K562 (cell line): ENCODE measurements around the gene S100A6.

Experiments used
- EZH2 ChIP-seq: IDR thresholded peaks from 2 replicates; pipeline ENCODE4 v1.6.1; 2012; ENCODE audit warnings: low read depth, mild to moderate bottlenecking, inconsistent platforms, low read length, borderline replicate concordance
- MXI1 ChIP-seq: IDR thresholded peaks from 2 replicates; pipeline ENCODE4 v1.6.1; 2011; ENCODE audit warnings: low read depth, mild to moderate bottlenecking, improper control_type of control experiment, low read length
- PCBP2 ChIP-seq: fragments of 200-400 bp; formaldehyde crosslinking; IDR thresholded peaks from 2 replicates; pipeline ENCODE4 v1.6.1; 2018; ENCODE audit warnings: low read length, low read depth, mild to moderate bottlenecking, moderate library complexity; ENCODE audit not compliant: poor library complexity, severe bottlenecking
- POLR2A ChIP-seq: fragments of 450-650 bp; conservative IDR thresholded peaks from 2 replicates; pipeline ENCODE4 v1.6.1; 2016
- POLR2AphosphoS5 ChIP-seq: IDR thresholded peaks from 2 replicates; pipeline ENCODE4 v1.6.1; 2011; ENCODE audit warnings: mild to moderate bottlenecking, low read depth, low read length, moderate library complexity; ENCODE audit not compliant: control insufficient read depth, insufficient read depth
- ZC3H4 ChIP-seq: sonication (generic); formaldehyde crosslinking; IDR thresholded peaks from 2 replicates; pipeline ENCODE4 v1.9.0; 2021; ENCODE audit warnings: missing genetic modification reagents, borderline replicate concordance
- ZNF174 ChIP-seq: fragments of 250-450 bp; sonication (Bioruptor Pico); IDR thresholded peaks from 2 replicates; pipeline ENCODE4 v1.4.0; 2020; ENCODE audit warnings: mild to moderate bottlenecking
- ZNF232 ChIP-seq: sonication (generic); formaldehyde crosslinking; IDR thresholded peaks from 2 replicates; pipeline ENCODE4 v1.8.0; 2022; ENCODE audit warnings: mild to moderate bottlenecking, missing genetic modification reagents
- TF ChIP-seq, protein P1 (sequence below), 2 experiments: fragments of 450-650 bp; formaldehyde crosslinking in 1 of 2; IDR thresholded peaks; 2 replicates each; pipeline versions ENCODE4 v1.4.0 to v1.6.1; 2014 to 2020; ENCODE audit warnings: mild to moderate bottlenecking in 2 of 2, borderline replicate concordance in 1 of 2, low read depth in 1 of 2
- TF ChIP-seq, protein P2 (sequence below), 3 experiments: IDR thresholded peaks in 2 of 3; conservative IDR thresholded peaks in 1 of 3; 2 replicates each; pipeline ENCODE4 v1.5.1; 2011 to 2012; ENCODE audit warnings: low read length in 3 of 3, mild to moderate bottlenecking in 3 of 3, control low read depth in 2 of 3, improper control_type of control experiment in 1 of 3, inconsistent platforms in 1 of 3, low read depth in 1 of 3, mixed read lengths in 1 of 3, moderate library complexity in 1 of 3; ENCODE audit not compliant: insufficient read depth in 2 of 3
- TF ChIP-seq, protein P3 (sequence below): fragments of 150-350 bp; conservative IDR thresholded peaks from 2 replicates; pipeline ENCODE4 v1.6.1; 2014; ENCODE audit warnings: low read length
- TF ChIP-seq, protein P4 (sequence below): fragments of 250-450 bp; sonication (Bioruptor Pico); IDR thresholded peaks from 2 replicates; pipeline ENCODE4 v1.8.0; 2022; ENCODE audit warnings: moderate library complexity, mild to moderate bottlenecking, inconsistent platforms
- TF ChIP-seq, protein P5 (sequence below), 3 experiments: fragments of 200-800 bp in 1 of 3; fragments of 250-450 bp in 1 of 3; fragments of 450-650 bp in 1 of 3; sonication (Bioruptor Pico) in 1 of 3; sonication (Bioruptor generic) in 1 of 3; formaldehyde crosslinking in 1 of 3; IDR thresholded peaks; 2 replicates each; pipeline versions ENCODE4 v1.6.1 to v1.8.0; 2016 to 2022; ENCODE audit warnings: mild to moderate bottlenecking in 2 of 3, missing genetic modification characterization in 2 of 3, missing compliant biosample characterization in 1 of 3, moderate library complexity in 1 of 3

DNA sequence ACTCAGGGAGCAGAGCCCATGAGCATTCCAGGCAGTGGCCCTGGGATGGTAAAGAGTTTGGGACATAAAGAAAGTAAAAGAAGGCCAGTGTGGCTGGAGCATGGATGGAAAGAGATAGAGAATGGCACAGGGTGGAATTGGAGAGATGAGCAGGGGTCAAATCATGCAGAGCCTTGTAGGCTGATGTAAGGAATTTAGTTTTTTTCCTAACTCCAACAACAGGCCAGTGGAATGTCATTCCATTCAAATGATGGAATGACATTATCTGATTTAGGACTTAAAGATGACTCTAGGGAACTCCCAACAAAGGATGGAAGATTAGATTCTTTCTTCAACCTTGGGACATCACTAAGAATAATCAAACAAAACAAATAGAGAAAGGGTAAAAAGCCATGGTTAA lies 42.7 kb upstream of the S100A6 start:
- TF ChIP-seq PCBP2: no peak
- TF ChIP-seq, protein P1, sequence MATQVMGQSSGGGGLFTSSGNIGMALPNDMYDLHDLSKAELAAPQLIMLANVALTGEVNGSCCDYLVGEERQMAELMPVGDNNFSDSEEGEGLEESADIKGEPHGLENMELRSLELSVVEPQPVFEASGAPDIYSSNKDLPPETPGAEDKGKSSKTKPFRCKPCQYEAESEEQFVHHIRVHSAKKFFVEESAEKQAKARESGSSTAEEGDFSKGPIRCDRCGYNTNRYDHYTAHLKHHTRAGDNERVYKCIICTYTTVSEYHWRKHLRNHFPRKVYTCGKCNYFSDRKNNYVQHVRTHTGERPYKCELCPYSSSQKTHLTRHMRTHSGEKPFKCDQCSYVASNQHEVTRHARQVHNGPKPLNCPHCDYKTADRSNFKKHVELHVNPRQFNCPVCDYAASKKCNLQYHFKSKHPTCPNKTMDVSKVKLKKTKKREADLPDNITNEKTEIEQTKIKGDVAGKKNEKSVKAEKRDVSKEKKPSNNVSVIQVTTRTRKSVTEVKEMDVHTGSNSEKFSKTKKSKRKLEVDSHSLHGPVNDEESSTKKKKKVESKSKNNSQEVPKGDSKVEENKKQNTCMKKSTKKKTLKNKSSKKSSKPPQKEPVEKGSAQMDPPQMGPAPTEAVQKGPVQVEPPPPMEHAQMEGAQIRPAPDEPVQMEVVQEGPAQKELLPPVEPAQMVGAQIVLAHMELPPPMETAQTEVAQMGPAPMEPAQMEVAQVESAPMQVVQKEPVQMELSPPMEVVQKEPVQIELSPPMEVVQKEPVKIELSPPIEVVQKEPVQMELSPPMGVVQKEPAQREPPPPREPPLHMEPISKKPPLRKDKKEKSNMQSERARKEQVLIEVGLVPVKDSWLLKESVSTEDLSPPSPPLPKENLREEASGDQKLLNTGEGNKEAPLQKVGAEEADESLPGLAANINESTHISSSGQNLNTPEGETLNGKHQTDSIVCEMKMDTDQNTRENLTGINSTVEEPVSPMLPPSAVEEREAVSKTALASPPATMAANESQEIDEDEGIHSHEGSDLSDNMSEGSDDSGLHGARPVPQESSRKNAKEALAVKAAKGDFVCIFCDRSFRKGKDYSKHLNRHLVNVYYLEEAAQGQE (IDR thresholded peaks at IDR 0.05; ENCODE audit: borderline replicate concordance): no peak
- TF ChIP-seq, protein P1 (CRISPR knock-in tag; IDR thresholded peaks at IDR 0.05; ENCODE audit: low read depth): no peak
- no peak for TF ChIP-seq ZNF232
- TF ChIP-seq, protein P2, sequence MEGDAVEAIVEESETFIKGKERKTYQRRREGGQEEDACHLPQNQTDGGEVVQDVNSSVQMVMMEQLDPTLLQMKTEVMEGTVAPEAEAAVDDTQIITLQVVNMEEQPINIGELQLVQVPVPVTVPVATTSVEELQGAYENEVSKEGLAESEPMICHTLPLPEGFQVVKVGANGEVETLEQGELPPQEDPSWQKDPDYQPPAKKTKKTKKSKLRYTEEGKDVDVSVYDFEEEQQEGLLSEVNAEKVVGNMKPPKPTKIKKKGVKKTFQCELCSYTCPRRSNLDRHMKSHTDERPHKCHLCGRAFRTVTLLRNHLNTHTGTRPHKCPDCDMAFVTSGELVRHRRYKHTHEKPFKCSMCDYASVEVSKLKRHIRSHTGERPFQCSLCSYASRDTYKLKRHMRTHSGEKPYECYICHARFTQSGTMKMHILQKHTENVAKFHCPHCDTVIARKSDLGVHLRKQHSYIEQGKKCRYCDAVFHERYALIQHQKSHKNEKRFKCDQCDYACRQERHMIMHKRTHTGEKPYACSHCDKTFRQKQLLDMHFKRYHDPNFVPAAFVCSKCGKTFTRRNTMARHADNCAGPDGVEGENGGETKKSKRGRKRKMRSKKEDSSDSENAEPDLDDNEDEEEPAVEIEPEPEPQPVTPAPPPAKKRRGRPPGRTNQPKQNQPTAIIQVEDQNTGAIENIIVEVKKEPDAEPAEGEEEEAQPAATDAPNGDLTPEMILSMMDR (IDR thresholded peaks at IDR 0.05 in 2 of 3, conservative IDR thresholded peaks at IDR 0.05 in 1 of 3; ENCODE audit: insufficient read depth in 2 of 3, low read depth in 1 of 3, low read length in 3 of 3): no peak
- TF ChIP-seq EZH2: no peak
- TF ChIP-seq, protein P3, sequence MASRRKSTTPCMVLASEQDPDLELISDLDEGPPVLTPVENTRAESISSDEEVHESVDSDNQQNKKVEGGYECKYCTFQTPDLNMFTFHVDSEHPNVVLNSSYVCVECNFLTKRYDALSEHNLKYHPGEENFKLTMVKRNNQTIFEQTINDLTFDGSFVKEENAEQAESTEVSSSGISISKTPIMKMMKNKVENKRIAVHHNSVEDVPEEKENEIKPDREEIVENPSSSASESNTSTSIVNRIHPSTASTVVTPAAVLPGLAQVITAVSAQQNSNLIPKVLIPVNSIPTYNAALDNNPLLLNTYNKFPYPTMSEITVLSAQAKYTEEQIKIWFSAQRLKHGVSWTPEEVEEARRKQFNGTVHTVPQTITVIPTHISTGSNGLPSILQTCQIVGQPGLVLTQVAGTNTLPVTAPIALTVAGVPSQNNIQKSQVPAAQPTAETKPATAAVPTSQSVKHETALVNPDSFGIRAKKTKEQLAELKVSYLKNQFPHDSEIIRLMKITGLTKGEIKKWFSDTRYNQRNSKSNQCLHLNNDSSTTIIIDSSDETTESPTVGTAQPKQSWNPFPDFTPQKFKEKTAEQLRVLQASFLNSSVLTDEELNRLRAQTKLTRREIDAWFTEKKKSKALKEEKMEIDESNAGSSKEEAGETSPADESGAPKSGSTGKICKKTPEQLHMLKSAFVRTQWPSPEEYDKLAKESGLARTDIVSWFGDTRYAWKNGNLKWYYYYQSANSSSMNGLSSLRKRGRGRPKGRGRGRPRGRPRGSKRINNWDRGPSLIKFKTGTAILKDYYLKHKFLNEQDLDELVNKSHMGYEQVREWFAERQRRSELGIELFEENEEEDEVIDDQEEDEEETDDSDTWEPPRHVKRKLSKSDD: no peak
- TF ChIP-seq, protein P4, sequence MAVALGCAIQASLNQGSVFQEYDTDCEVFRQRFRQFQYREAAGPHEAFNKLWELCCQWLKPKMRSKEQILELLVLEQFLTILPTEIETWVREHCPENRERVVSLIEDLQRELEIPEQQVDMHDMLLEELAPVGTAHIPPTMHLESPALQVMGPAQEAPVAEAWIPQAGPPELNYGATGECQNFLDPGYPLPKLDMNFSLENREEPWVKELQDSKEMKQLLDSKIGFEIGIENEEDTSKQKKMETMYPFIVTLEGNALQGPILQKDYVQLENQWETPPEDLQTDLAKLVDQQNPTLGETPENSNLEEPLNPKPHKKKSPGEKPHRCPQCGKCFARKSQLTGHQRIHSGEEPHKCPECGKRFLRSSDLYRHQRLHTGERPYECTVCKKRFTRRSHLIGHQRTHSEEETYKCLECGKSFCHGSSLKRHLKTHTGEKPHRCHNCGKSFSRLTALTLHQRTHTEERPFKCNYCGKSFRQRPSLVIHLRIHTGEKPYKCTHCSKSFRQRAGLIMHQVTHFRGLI: no peak
- no peak for TF ChIP-seq POLR2AphosphoS5
- TF ChIP-seq ZNF174 (CRISPR knock-in tag): no peak
- TF ChIP-seq POLR2A: no peak
- TF ChIP-seq, protein P5, sequence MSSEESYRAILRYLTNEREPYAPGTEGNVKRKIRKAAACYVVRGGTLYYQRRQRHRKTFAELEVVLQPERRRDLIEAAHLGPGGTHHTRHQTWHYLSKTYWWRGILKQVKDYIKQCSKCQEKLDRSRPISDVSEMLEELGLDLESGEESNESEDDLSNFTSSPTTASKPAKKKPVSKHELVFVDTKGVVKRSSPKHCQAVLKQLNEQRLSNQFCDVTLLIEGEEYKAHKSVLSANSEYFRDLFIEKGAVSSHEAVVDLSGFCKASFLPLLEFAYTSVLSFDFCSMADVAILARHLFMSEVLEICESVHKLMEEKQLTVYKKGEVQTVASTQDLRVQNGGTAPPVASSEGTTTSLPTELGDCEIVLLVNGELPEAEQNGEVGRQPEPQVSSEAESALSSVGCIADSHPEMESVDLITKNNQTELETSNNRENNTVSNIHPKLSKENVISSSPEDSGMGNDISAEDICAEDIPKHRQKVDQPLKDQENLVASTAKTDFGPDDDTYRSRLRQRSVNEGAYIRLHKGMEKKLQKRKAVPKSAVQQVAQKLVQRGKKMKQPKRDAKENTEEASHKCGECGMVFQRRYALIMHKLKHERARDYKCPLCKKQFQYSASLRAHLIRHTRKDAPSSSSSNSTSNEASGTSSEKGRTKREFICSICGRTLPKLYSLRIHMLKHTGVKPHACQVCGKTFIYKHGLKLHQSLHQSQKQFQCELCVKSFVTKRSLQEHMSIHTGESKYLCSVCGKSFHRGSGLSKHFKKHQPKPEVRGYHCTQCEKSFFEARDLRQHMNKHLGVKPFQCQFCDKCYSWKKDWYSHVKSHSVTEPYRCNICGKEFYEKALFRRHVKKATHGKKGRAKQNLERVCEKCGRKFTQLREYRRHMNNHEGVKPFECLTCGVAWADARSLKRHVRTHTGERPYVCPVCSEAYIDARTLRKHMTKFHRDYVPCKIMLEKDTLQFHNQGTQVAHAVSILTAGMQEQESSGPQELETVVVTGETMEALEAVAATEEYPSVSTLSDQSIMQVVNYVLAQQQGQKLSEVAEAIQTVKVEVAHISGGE (CRISPR knock-in tag; IDR thresholded peaks at IDR 0.05): no peak
- TF ChIP-seq MXI1: no peak
- no peak for TF ChIP-seq ZC3H4 (CRISPR knock-in tag)
